GM20000 (cell line): ENCODE measurements around the gene ABCC12.
A peak's percentile ranks its signal among the peaks of the same experiment; 100 is the strongest.

Experiments used
- DNase-seq: peaks from one replicate; pipeline ENCODE4 v3.0.0; 2012; ENCODE audit warnings: low spot score
- CTCF ChIP-seq: IDR thresholded peaks from 2 replicates; pipeline ENCODE4 v1.5.1; 2012; ENCODE audit warnings: mild to moderate bottlenecking, control low read depth; ENCODE audit errors: extremely low read depth, missing control alignments

ABCC12 gene

GRCh38 chr16:48121276-48121675, 34.5 kb downstream of the ABCC12 start:
- TF ChIP-seq CTCF = no peak
- DNase-seq = no peak

DNA sequence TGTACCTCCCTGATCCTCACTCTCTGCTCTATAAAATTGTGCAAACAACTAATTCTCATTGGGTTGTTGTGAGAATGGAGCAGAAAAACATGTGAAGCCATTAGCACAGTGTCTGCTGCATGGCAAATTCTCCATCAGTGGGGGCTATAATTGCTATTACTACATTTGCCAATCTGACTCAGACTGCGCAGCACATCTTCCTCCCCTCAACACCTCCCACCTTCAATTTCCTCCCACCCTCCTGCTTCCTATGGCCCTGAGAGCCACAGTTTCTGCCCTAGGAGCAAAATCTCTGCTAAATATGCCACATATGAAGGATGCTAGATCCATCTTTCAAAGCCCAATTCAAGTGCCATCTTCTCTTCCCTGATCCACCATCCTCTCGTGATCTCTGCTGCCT, 37.0 kb downstream of the ABCC12 start:
- TF ChIP-seq CTCF = no peak
- DNase-seq = no peak

- TF ChIP-seq CTCF = peak; percentile 69
- DNase-seq = peak; percentile 69
Observed at GRCh38 chr16:48117217-48118105, 38.3 kb downstream of the ABCC12 start.

DNA sequence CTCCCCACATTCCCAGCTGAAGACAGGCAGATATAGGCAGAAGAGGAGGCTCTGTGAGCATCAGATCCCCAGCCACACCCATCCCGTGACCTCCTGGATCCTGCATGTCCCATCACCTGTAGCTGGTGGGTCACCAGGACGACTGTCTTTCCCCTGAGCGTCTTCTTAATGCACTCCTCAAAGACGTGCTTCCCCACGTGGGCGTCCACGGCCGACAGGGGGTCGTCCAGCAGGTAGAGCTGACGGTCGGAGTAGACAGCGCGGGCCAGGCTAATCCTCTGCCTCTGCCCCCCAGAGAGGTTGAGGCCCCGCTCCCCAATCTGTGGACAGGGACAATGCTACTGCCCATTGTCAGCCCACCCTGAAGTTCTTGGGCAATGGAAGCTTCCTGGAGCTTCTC, 40.5 kb downstream of the ABCC12 start:
- no peak for DNase-seq
- no peak for TF ChIP-seq CTCF

DNA sequence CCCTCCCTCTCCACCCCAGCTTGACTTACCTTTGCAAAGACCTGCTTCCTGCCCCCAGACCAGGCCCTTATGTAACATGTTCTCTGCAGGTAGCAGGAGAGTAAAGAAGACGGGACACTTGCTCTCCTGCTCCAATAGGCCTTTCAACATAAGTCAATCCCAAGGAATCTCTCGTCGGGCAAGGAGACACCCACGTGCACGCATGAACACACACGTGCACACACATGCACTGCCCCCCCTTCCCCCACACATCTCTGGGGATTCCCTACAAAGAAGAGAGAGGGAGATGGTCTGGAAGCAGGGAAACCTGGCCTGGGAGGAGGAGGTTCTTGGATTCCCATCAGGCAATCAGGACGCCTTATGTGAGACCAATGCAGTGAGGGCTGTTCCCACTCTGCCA, 41.4 kb downstream of the ABCC12 start:
- no peak for TF ChIP-seq CTCF
- DNase-seq = no peak

DNA sequence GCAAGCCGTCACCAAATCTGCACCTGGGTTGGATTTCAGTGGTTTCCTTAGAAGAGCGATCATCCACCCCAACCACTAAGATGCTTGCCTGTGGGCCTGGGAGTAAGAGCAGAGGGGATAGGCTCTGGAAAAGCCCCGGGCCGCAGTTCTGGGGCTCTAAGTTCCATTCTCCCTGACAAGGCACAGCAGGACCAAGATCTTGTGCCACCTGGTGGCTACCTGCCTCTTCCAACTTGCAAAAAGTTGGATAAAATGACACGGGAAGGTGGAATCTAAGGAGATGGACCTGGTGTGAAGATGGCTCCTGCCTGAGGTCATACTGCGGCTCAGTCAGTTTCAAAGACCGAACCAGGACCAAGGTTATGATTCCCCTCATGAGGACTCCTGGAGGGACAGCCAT, 42.3 kb downstream of the ABCC12 start:
- DNase-seq = no peak
- peak; percentile 12 for TF ChIP-seq CTCF

DNA sequence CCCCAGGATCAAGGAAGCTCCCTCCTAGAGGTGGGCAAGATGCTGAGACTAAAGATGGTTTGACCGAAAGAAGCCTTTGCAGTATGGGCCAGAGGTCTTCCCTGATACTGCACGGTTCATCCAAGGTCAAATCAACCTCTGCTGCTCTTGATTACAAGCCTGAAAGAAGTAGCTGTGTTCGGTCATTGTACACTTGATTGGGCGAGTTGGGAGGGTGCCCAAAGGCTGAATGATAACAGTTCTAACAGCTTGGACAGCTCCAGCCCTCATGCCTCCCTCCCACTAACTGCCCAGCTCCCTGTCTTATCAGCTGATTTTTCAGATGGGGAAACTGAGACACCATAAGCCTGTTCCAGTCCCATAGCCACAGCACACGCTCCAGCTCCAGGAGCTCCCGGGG, 42.8 kb downstream of the ABCC12 start:
- no peak for TF ChIP-seq CTCF
- no peak for DNase-seq
